HepG2 (cell line): ENCODE data around the gene P4HB. TPM values are rescaled to one million over a fixed set of nuclear protein-coding genes. Genes with fewer than 3 reads are reported as not detected.
A peak's percentile ranks its signal among the peaks of the same experiment; 100 is the strongest.

Experiments used
- E2F5 ChIP-seq: sonication (generic); formaldehyde crosslinking; conservative IDR thresholded peaks from 2 replicates; pipeline ENCODE4 v1.4.0; 2020; ENCODE audit warnings: missing genetic modification reagents
- GMEB1 ChIP-seq: sonication (generic); formaldehyde crosslinking; IDR thresholded peaks from 2 replicates; pipeline ENCODE4 v1.5.1; 2020; ENCODE audit warnings: missing genetic modification reagents, mild to moderate bottlenecking, borderline replicate concordance
- IRF1 ChIP-seq: sonication (generic); formaldehyde crosslinking; IDR thresholded peaks from 2 replicates; pipeline ENCODE4 v1.4.0; 2020; ENCODE audit warnings: low read depth, mild to moderate bottlenecking, missing genetic modification reagents
- KLF13 ChIP-seq: sonication (generic); formaldehyde crosslinking; IDR thresholded peaks from 2 replicates; pipeline ENCODE4 v1.4.0; 2020; ENCODE audit warnings: mild to moderate bottlenecking, missing genetic modification reagents
- LCORL ChIP-seq, 2 experiments: fragments of 450-650 bp in 1 of 2; sonication (generic) in 1 of 2; formaldehyde crosslinking in 1 of 2; IDR thresholded peaks; 2 replicates each; pipeline versions ENCODE4 v1.5.0 to v1.6.1; 2017 to 2020; ENCODE audit warnings: antibody characterized with exemption in 1 of 2, missing genetic modification reagents in 1 of 2
- NKX3-1 ChIP-seq: sonication (generic); formaldehyde crosslinking; IDR thresholded peaks from 2 replicates; pipeline ENCODE4 v1.5.0; 2020; ENCODE audit warnings: missing genetic modification reagents
- POLR2G ChIP-seq: fragments of 200-400 bp; formaldehyde crosslinking; IDR thresholded peaks from 2 replicates; pipeline ENCODE4 v1.6.1; 2018; ENCODE audit warnings: mild to moderate bottlenecking, low read depth, low read length, moderate library complexity
- RBM39 ChIP-seq: fragments of 200-400 bp; formaldehyde crosslinking; IDR thresholded peaks from one replicate; pipeline ENCODE4 v1.6.1; 2018; ENCODE audit warnings: antibody characterized with exemption, mild to moderate bottlenecking, low read depth, low read length; ENCODE audit not compliant: poor library complexity, severe bottlenecking
- REST ChIP-seq, 2 experiments: IDR thresholded peaks; 2 replicates each; pipeline ENCODE4 v1.6.1; 2011 to 2012; ENCODE audit warnings: low read length in 2 of 2, borderline replicate concordance in 1 of 2, low read depth in 1 of 2, mild to moderate bottlenecking in 1 of 2, moderate library complexity in 1 of 2
- ZNF18 ChIP-seq: sonication (generic); formaldehyde crosslinking; IDR thresholded peaks from 2 replicates; pipeline ENCODE4 v1.8.0; 2022; ENCODE audit warnings: mild to moderate bottlenecking, missing genetic modification reagents; ENCODE audit not compliant: insufficient replicate concordance
- ZNF281 ChIP-seq: sonication (generic); formaldehyde crosslinking; IDR thresholded peaks from 2 replicates; pipeline ENCODE4 v1.4.0; 2020; ENCODE audit warnings: missing genetic modification reagents, borderline replicate concordance
- ZNF570 ChIP-seq: sonication (generic); formaldehyde crosslinking; IDR thresholded peaks from 2 replicates; pipeline ENCODE4 v1.4.0; 2020; ENCODE audit warnings: mild to moderate bottlenecking, missing genetic modification reagents, borderline replicate concordance
- ZNF772 ChIP-seq: sonication (generic); formaldehyde crosslinking; IDR thresholded peaks from 2 replicates; pipeline ENCODE4 v1.5.0; 2020; ENCODE audit warnings: mild to moderate bottlenecking, missing genetic modification reagents
- polyA plus RNA-seq, 8 experiments: library from polyadenylated mRNA; depleted of rRNA in 3 of 8; stranded (reverse) in 7 of 8; unstranded in 1 of 8; fragments of >200 nt; fragmentation: Illumina TruSeq in 4 of 8; extraction: Trizol in 4 of 8; gene quantifications; 2 replicates each; pipeline versions ENCODE4 v1.2.1 to v1.2.3, GENCODE V29; 2011 to 2016; ENCODE audit warnings: low read depth in 4 of 8, missing spikeins in 1 of 8, mixed read lengths in 1 of 8; ENCODE audit not compliant: insufficient read depth in 1 of 8
- total RNA-seq, 5 experiments: library from RNA; depleted of rRNA; stranded (reverse); fragments of >200 nt; fragmentation: Illumina TruSeq; extraction: Trizol; gene quantifications; 2 replicates each; pipeline ENCODE4 v1.2.3, GENCODE V29; 2016; ENCODE audit warnings: low read depth in 1 of 5

The P4HB gene
- total and polyA plus RNA-seq, 2 of the 13 experiments (the other 11 are each of a cell fraction or from before 2014, with no cell fraction given): 185 to 782 TPM

GRCh38 chr17:81902653-81903414 lies 42.5 kb upstream of the P4HB start (continued):
- TF ChIP-seq REST (IDR thresholded peaks at IDR 0.05; ENCODE audit: borderline replicate concordance in 1 of 2, low read depth in 1 of 2, low read length in 2 of 2) (no peak), ZNF772 (peak; percentile 60; the same call in 1 of the 2 replicates), POLR2G (peak; percentile 73), RBM39 (peak; percentile 78), NKX3-1 (CRISPR knock-in tag) (peak; percentile 12; the same call in 1 of the 2 replicates), ZNF18 (CRISPR knock-in tag) (peak; percentile 37), ZNF281 (0 out of 2 replicates have a peak, but pooled peaks have one; percentile 10), KLF13 (CRISPR knock-in tag) (no peak), IRF1 (CRISPR knock-in tag) (peak; percentile 20; the same call in 1 of the 2 replicates), LCORL (IDR thresholded peaks at IDR 0.05) (no peak), LCORL (CRISPR knock-in tag; IDR thresholded peaks at IDR 0.05) (peak; percentile 69; the same call in 1 of the 2 replicates), GMEB1 (CRISPR knock-in tag) (no peak), E2F5 (CRISPR knock-in tag) (no peak; the same call in 1 of the 2 replicates), ZNF570 (CRISPR knock-in tag) (no peak)
